ENCODE measurements around the gene FRZB.
A peak's percentile ranks its signal among the peaks of the same experiment; 100 is the strongest.
"Not testable (repeated sequence)": the region's sequence is repeated elsewhere in the genome, so short reads cannot be mapped to it uniquely, and the experiment has no call there.

Gene FRZB

GRCh38 chr2:182890305-182890704 is 23.9 kb upstream of the FRZB start:
- no peak for DNase-seq

- no peak for DNase-seq
Measured at GRCh38 chr2:182887753-182888415, 21.4 kb upstream of the FRZB start.

DNA sequence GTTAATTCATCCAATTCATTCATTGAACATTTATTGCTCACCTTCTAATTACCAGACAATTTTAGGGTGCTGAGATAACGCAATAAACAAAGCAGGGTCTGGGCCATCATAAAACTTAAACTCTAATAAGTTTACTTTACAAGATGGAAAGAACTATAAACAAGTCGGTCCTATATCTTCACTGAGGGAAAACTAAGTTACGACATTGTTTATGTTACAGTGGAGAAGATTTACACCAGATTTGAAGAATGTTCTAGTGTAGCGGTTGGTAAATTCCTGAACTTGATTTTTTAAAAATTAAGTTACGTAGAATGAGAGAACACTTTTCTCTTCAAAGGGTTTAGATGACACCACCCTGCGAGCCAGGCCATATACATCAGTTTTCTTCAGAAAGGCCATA is 20.7 kb upstream of the FRZB start:
- no peak for DNase-seq

DNA sequence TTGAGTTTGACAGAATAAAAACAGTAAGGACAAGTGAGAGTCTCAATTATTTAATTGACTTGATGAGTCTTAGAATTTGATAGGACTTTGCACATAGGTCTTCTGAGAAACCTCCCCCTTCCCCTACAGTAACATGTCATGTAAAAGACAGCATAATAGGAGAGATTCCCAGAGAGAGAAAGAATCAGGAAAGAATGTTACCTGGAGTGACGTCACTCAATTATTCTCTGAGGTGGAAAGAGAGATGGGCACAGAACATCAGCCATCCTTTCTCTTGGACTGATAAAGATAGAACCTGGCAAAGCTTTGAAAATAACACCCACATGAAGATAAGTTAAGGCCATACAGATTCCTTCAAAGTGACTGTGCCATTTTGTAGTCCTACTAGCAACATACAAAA is 19.3 kb upstream of the FRZB start:
- DNase-seq, result no peak

DNA sequence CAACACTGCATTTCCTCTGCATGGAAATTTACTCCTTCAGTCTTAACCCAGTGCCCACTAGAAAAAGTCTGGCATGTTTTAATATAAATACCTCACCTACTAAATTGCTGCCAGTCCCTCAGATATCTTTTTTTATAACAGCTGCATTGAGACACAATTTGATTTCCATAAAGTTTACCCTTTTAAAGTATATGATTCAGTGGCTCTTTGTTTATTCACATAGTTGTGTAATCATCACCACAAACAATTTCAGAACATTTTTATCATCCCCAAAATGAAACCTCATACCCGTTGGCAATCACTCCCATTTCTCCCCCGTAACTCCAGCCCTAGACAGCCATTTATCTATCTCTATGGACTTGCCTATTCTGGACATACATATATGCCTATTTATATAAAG is 17.0 kb upstream of the FRZB start:
- no peak for DNase-seq

GRCh38 chr2:182880100-182880499 is 13.7 kb upstream of the FRZB start:
- not testable (repeated sequence) for DNase-seq

DNA sequence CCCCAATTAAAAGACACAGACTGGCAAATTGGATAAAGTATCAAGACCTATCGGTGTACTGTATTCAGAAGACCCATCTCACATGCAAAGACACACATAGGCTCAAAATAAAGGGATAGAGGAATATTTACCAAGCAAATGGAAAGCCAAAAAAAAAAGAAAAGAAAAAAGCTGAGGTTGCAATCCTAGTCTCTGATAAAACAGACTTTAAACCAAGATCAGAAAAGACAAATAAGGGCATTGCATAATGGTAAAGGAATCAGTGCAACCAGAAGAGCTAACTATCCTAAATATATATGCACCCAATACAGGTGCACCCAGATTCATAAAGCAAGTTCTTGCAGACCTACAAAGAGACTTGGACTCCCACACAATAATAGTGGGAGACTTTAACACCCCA is 10.2 kb upstream of the FRZB start:
- not testable (repeated sequence) for DNase-seq

DNA sequence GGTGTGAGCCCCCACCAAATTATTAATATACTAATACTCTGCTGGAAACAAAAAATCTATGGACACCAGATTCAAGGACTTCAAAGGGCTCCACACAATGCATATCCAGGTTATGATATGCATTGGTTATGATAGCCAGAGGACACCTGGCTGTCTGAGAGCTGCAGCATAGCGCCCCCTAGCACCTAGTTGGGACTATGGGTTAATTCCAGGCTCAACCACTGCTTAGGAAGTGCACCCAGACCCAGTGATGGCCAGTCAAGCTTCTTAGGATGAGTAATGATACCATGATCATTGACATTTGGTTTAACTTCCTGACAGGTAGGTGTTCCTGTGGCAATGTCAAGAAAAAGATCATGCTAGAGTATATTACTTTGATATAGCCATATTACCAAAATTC is 3.8 kb upstream of the FRZB start:
- DNase-seq, result peak; percentile 14

DNA sequence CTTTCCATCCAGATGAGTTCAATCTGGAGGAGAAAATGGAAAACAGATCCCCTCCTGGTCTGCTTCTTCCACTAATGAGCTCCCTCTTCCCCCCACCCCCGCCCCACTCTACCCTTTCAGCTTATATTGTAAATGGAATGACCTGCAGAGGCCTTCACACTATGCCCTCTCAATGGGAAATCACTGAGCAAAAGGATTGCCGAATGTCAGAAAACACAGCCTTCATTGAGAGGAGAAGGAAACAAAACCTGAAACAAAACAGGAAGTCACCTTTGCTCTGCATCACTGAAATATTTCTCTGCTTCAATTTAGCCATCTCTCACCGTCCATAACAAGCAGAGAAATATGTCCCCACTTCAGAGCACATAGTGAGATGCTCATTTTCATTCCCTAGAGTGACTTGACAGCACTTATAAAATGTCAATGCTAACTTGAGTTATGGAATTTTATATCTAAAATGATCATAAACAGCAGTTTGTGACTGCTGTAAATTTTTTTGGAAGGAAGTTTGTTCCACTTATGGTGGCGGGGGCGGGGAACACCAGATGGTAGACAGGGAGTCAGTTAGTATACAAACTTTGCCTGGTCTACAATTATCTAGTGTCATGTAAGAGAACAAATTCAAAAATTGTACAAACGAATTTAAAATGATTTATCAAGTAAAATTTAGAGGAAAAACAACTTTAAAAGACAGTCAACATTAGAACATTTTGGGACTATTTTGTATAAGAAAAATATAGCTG is 1.8 kb upstream of the FRZB start:
- DNase-seq, result no peak

DNA sequence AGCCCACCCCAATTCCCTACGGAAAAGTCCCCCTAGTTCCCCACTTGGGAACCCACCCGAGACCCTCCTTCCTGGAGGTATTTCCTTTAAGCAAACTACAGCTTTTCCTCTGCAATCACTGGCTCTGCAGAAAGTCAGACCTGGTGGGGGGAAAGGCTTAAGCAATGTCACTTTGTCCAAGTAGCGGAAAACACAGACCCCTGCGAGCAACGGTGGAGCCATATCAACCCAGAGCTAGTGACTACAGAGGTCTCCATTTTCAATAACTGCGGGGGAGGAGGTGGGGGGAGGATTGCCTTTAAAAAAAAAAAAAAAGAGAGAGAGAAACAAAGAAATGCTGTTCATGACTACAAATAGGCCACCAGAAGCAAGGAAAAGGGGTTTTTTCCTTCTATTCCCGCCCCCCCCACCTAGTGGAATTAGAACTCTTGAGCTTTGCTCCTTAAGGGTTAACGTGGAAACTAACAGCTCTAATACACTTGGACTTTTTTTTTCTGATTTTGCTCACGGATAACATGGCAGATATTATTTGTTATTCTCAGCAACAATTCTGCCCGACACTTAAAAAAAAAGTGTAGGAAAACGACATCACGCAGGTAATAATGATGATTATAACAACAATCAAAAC is 1.1 kb upstream of the FRZB start:
- no peak for DNase-seq

DNA sequence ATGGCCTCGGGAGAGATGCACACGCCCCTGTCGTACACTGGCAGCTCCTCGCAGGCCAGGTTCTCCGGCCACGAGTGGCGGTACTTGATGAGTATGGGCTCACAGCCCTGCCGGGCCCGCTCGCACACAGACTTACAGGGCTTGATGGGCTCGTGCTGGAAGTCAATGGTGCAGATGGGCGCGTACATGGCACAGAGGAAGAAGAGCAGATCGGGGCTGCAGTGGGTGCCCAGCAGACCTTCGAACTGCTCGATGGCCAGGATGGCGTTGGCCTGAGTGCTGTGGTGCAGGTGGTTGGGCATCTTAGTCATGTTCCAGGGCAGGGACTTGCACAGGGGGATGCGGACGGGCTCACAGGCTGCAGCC is 359 bp downstream of the FRZB start:
- no peak for DNase-seq

- no peak for DNase-seq
Measured at GRCh38 chr2:182864949-182865570, 1.4 kb downstream of the FRZB start.

- DNase-seq, result no peak
Measured at GRCh38 chr2:182863642-182864041, 2.8 kb downstream of the FRZB start.

GRCh38 chr2:182862091-182862490 is 4.3 kb downstream of the FRZB start:
- DNase-seq, result no peak

GRCh38 chr2:182860858-182861257 is 5.6 kb downstream of the FRZB start:
- DNase-seq, result no peak

DNA sequence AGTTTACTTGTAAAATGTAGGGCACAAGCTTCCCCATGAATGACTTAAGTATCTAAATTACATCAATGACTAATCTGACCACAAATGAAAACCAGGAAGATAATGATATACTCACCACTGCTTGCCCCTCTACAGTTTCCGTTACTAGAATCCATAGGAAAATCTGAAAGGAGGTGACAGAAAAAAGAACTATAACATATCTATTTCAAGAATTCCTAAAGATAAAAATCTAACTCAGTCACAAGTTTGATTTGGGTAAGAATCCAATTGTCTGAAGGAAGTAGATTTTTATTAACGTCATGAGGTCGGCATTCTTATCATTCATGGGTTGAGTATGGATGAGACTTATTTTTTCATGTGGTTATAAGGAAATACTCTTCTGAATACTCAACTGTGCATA is 7.8 kb downstream of the FRZB start:
- no peak for DNase-seq

- DNase-seq, result no peak
Measured at GRCh38 chr2:182855376-182855775, 11.1 kb downstream of the FRZB start.

GRCh38 chr2:182854375-182855105 is 11.9 kb downstream of the FRZB start:
- DNase-seq, result no peak

DNA sequence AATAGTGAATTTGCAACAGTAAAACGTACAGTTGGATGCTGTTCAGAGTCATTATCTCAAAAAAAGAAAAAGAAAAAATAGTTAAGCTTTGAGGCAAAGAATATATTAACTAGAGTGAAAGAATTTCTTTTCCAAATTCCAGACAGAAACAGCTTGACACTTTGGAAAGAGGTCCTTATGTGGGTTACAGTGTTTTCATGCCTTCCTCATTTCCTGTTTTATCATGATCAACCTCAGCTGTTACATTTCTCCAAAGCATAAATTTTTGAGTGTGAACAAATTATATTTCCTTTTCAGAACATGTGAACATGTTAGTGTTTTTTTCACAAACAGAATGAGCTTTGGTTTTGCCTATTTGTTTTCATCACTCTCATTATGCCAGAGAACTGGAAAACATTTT is 13.6 kb downstream of the FRZB start:
- DNase-seq, result no peak

DNA sequence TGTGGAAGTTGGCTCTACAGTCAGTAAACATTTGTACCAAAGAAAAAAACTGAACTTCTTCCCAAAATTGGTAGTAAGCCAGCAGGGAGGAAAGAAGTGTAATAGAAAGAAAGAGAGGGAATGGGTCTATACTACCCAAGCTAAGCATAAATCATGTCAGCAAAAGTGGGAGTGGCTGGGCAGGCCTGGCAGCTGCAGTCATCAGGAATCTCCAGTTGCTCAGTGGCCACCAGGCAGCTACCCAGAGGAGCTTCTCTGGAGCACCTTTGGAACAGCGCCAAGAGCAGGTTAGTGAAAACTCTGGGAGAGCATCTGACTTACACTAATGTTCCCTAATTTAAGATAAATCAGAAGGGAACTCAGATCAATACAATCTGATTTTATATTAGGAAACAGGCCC is 14.3 kb downstream of the FRZB start:
- no peak for DNase-seq

DNA sequence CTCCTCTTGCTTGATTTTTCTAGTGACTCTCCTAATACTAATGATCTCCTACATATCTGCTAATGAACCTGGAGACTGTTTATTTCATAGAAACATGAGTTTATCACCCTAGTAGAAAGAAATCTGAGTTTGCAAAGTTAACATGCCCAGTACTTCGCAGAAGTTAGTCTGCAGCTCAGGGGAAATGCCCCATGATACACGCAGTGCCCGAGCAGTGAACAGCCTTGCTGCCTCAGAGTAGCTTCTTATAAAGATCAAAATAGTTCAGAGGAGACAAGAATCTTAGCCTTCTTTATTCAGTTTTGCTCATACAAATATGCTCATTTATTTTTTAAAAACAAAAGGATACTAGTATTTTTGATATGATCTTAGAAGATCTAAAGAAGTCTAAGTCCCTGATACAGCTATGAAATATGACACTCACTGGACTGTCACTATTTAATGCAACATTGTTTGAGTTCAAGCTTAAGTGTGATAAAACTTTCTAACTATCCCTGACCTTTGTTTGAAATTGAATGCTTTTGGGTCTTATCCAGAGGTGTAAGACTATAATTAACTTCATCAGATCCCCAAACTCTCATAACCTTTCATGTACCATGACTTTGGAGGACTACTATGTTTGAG is 20.5 kb downstream of the FRZB start:
- DNase-seq, result no peak

DNA sequence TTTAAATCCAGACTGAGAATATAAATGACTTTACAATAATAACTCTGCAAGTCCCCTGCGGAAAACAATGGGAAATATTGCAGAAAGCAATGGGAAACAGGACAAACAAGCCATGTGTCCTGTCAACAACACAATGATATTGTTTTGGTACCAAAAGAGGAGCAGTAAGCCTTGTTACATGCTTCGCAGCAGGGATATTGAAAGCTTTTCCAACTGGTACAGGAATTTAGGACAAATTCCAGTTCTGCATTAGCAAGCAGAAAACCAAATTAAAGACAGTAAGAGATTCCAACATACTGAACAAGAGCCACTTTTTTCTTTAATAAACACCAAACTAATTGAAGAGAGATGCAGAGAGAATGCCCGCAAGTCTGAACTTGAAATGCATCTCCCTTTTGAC is 30.0 kb downstream of the FRZB start:
- DNase-seq, result no peak

- DNase-seq, result no peak
Measured at GRCh38 chr2:182834293-182834692, 32.1 kb downstream of the FRZB start.
